ENCODE results near the gene SYT14. TPM values are rescaled to one million over a fixed set of nuclear protein-coding genes. Genes with fewer than 3 reads are reported as not detected.

Gene SYT14
- total and polyA plus RNA-seq, 8 donors: 0.14 to 1.2 (median 0.54) TPM

DNA sequence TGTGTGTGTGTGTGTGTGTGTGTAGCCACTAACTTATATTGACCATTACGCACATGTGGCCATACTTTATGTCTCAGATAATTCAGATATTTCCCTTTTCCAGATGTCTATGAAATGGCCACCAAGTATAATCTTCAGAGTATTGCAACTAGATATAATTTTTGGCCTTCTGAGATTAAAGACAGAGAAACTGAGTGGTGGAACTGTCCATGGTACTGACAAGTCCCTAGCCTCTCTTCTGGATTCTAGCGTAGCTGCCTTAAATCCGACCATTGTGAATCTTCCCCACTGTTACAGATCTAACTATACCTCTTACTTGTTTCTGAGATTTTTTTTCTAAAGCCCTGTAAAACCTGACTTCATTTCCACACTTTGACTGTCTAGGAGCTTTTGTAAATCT is 194.6 kb downstream of the SYT14 start:
- no peak for FAIRE-seq
- Histone ChIP-seq H3K27me3 (peaks cover 0 to 3% (median 0%) of the 10 kb centered on the region in 4 donors), H3K9me3 (no peaks in the 10 kb centered on the region), H3K4me3 (no peak overlapping the region), H3K36me3 (no peaks in the 10 kb centered on the region), H3K4me1 (no peaks in the 10 kb centered on the region), H3K27ac (no peak overlapping the region)
- ATAC-seq: peak in 1 of 4 donors; percentile 48
- TF ChIP-seq, protein P1, sequence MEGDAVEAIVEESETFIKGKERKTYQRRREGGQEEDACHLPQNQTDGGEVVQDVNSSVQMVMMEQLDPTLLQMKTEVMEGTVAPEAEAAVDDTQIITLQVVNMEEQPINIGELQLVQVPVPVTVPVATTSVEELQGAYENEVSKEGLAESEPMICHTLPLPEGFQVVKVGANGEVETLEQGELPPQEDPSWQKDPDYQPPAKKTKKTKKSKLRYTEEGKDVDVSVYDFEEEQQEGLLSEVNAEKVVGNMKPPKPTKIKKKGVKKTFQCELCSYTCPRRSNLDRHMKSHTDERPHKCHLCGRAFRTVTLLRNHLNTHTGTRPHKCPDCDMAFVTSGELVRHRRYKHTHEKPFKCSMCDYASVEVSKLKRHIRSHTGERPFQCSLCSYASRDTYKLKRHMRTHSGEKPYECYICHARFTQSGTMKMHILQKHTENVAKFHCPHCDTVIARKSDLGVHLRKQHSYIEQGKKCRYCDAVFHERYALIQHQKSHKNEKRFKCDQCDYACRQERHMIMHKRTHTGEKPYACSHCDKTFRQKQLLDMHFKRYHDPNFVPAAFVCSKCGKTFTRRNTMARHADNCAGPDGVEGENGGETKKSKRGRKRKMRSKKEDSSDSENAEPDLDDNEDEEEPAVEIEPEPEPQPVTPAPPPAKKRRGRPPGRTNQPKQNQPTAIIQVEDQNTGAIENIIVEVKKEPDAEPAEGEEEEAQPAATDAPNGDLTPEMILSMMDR (IDR thresholded peaks at IDR 0.05): no peak
- WGBS, 2 donors: 53 to 56% methylated on average over 3 of the region's 3 CpGs
- no peak for DNase-seq
- intact Hi-C loops (cut with DNase I): no loop called here

DNA sequence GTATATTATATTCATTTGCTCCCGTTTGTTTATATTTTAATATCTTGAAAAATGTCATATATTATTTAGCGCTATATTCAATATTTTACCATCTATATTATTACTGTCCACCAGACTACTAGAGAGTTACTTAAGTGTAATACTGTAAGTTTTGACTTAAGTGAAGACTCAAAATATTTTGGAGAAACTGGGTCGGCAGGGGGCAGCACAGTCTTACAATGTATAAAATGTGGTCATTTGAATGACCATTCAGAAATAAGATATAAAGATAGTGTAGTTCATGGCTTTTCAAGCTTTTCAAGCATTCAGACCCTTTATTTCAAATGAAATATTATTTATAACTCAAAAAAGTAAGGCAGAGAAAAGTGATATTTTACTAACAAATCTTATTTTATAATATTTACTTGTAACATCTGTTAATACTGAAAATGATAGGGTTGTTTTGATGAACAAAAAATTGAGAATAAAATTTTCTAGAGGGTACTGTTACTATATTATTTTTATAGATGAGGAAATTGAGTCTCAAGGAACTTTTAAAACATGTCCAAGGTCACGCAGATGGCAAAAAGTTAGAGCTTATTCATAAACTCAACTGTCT is 205.5 kb downstream of the SYT14 start:
- H3K9me3 ChIP-seq: no peaks in the 10 kb centered on the region
- ATAC-seq (peak in 3 of 4 donors; percentile 54 to 74 (median 65)), FAIRE-seq (peak; percentile 97), DNase-seq (peak in 5 of 6 donors; percentile 31 to 86 (median 55))
- 13 to 26% methylated on average over 4 of the region's 4 CpGs for whole genome bisulfite sequencing, 2 donors
- H3K4me3 ChIP-seq: no peak overlapping the region
- H3K27me3 ChIP-seq: peaks cover 0 to 7% (median 0%) of the 10 kb centered on the region in 4 donors
- intact Hi-C loops (cut with DNase I): loop anchor here (5.0 kb wide), 1 partner anchor 169 kb away; no protein-coding TSS in a partner anchor
- TF ChIP-seq, protein P1 (IDR thresholded peaks at IDR 0.05): peak; percentile 6 to 56 (median 43)
- H3K4me1 ChIP-seq: no peaks in the 10 kb centered on the region
- H3K36me3 ChIP-seq: no peaks in the 10 kb centered on the region
- no peak overlapping the region for H3K27ac ChIP-seq

DNA sequence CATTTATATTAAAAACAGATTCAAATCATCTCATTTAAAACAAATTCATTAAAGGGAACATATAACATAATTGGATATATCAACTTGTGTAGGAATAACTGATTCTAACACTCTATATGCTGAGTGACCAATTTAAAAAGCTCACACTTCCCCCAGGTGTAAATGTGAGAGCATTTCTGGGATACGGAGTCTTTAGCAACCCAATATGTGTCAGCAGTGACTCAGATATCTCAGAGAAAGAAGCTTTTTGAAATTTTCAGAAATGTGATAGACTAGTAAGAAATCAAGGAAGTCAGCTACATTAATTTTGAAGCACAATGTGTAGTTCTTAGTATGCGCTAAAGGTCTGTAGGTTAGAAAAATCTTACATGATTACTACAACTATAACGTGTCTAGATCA is 206.7 kb downstream of the SYT14 start:
- FAIRE-seq (no peak), ATAC-seq (no peak), DNase-seq (no peak)
- TF ChIP-seq, protein P1 (IDR thresholded peaks at IDR 0.05): no peak
- intact Hi-C loops (cut with DNase I): loop anchor here (5.0 kb wide), 1 partner anchor 168 kb away; no protein-coding TSS in a partner anchor
- Histone ChIP-seq H3K27ac (no peak overlapping the region), H3K36me3 (no peaks in the 10 kb centered on the region), H3K4me3 (no peak overlapping the region), H3K9me3 (no peaks in the 10 kb centered on the region), H3K27me3 (peaks cover 0 to 7% (median 0%) of the 10 kb centered on the region in 4 donors), H3K4me1 (no peaks in the 10 kb centered on the region)
- WGBS, 2 donors: 71 to 85% methylated on average over 3 of the region's 3 CpGs

DNA sequence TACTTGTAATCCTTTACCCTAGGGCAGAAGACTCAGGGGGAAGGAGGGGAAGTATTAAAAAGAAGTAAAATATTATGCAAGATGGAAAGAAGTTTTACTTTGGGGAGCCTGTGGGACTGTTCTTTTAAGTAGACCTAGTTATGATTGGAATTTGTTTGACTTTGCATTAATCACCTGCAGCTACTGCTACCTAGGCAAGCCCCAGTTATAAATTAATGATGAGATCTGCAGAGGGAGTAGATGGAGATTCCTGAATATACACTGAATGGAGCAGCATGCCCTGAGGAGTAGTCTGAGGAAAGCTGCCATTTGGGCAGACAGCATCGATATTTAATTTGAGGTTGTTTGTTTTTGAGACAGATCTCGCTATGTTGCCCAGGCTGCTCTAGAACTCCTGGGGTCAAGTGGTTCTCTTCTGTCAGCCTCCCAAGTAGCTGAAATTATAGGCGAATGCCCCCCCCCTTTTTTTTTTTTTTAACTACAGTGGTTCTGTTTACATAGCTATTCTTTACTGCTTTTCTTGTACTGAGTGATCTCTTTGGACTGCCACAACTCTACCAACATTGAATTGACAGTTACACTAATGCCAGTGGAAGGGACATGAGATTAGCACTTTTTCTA is 213.1 kb downstream of the SYT14 start:
- ATAC-seq: peak in 1 of 4 donors; percentile 52

More for the DNA sequence above, 213.1 kb downstream of the SYT14 start:
- 16 to 21% methylated on average over 3 of the region's 3 CpGs for WGBS, 2 donors
- no peak for FAIRE-seq
- H3K4me3 ChIP-seq: no peak overlapping the region
- no peak overlapping the region for H3K27ac ChIP-seq
- H3K27me3 ChIP-seq: no peaks in the 10 kb centered on the region
- no peaks in the 10 kb centered on the region for H3K4me1 ChIP-seq
- H3K9me3 ChIP-seq: no peaks in the 10 kb centered on the region
- no peak for DNase-seq
- TF ChIP-seq, protein P1 (IDR thresholded peaks at IDR 0.05): no peak
- intact Hi-C loops (cut with DNase I): no loop called here
- H3K36me3 ChIP-seq: no peaks in the 10 kb centered on the region

Measured in pancreas (tissue), 10 donors.